ENCODE results near the gene DDX10. TPM values are rescaled to one million over a fixed set of nuclear protein-coding genes. Genes with fewer than 3 reads are reported as not detected.

The DDX10 gene
- total RNA-seq, 4 donors from 2014 or later = 5.5 to 25.0 (median 17.5) TPM

DNA sequence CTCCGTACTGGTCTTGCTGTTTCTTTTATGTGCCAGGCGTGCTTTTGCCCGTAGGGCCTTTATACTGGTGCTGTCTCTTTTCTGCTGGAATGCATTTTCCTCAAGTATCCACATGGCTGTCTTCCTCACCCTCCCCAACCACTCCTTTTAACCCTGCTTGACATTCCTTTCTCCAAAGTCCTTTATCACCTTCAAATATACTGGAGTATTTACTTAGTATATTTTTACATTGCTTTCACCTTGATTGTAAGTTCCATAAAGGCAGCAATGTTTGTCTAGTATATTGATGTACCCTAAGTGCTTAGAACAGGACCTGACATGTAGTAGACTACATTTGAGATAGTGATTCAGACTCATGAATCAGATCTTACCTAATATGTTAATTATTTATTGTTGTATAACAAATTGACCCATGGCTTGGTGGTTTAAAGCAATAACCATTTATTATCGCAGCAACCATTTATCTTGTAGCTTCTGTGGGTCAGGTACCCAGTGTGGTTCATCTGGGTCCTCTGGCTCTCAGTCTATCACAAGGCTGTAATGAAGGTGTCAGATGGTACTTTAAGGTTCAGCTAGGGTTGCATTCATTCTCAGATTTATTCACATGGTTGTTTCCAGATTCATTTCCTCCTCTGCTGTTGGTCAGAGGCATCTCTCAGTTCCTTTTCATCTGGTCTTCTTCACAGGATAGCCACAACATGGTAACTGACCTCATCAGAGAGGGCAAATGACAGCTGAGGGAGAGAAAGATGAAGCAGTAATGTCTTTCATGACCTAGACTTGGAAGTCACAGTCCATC lies 34.2 kb downstream of the DDX10 start:
- Histone ChIP-seq H3K27ac (peak overlapping the region in 3 of 4 donors; percentile 54 to 76 (median 60)), H3K27me3 (no peaks in the 10 kb centered on the region), H3K36me3 (peaks cover 0 to 59% (median 0%) of the 10 kb centered on the region in 3 donors), H3K4me3 (no peak overlapping the region), H3K9me3 (no peaks in the 10 kb centered on the region), H3K4me1 (peaks cover 5 to 18% (median 7%) of the 10 kb centered on the region in 3 donors)
- DNase-seq = no peak
- intact Hi-C loops (cut with DNase I) = no loop called here
- 49 to 60% methylated on average over 4 of the region's 4 CpGs for WGBS, 2 donors
- no peak for TF ChIP-seq POLR2A (IDR thresholded peaks at IDR 0.05)
- no peak for TF ChIP-seq CTCF (IDR thresholded peaks at IDR 0.05)

GRCh38 chr11:108703916-108704315 lies 39.0 kb downstream of the DDX10 start:
- peaks cover 0 to 79% (median 5%) of the 10 kb centered on the region in 3 donors for H3K36me3 ChIP-seq
- no peak for DNase-seq
- TF ChIP-seq POLR2A (IDR thresholded peaks at IDR 0.05) (no peak), CTCF (IDR thresholded peaks at IDR 0.05) (no peak)
- intact Hi-C loops (cut with DNase I) = no loop called here
- no peak overlapping the region for H3K4me3 ChIP-seq
- no peak overlapping the region for H3K27ac ChIP-seq
- peaks cover 0 to 7% (median under 1%) of the 10 kb centered on the region in 3 donors for H3K4me1 ChIP-seq
- peaks cover 0 to 13% (median 5%) of the 10 kb centered on the region in 3 donors for H3K9me3 ChIP-seq
- H3K27me3 ChIP-seq = no peaks in the 10 kb centered on the region

GRCh38 chr11:108705061-108705460 lies 40.2 kb downstream of the DDX10 start:
- DNase-seq = no peak

GRCh38 chr11:108708173-108708572 lies 43.3 kb downstream of the DDX10 start:
- peaks cover 0 to 83% (median 8%) of the 10 kb centered on the region in 3 donors for H3K36me3 ChIP-seq
- TF ChIP-seq CTCF (IDR thresholded peaks at IDR 0.05) (no peak), POLR2A (IDR thresholded peaks at IDR 0.05) (no peak)
- no peak for DNase-seq
- H3K9me3 ChIP-seq = peaks cover 0 to 26% (median 5%) of the 10 kb centered on the region in 3 donors
- no peak overlapping the region for H3K4me3 ChIP-seq
- intact Hi-C loops (cut with DNase I) = no loop called here
- no peaks in the 10 kb centered on the region for H3K4me1 ChIP-seq
- no peaks in the 10 kb centered on the region for H3K27me3 ChIP-seq
- no peak overlapping the region for H3K27ac ChIP-seq

More at GRCh38 chr11:108705061-108705460, 40.2 kb downstream of the DDX10 start:
- Histone ChIP-seq H3K27me3 (no peaks in the 10 kb centered on the region), H3K4me3 (no peak overlapping the region), H3K9me3 (peaks cover 0 to 15% (median 5%) of the 10 kb centered on the region in 3 donors), H3K27ac (no peak overlapping the region), H3K4me1 (no peaks in the 10 kb centered on the region), H3K36me3 (peaks cover 0 to 80% (median 8%) of the 10 kb centered on the region in 3 donors)
- WGBS, 2 donors = 91 to 95% methylated on average over 2 of the region's 2 CpGs
- TF ChIP-seq POLR2A (IDR thresholded peaks at IDR 0.05) (no peak), CTCF (IDR thresholded peaks at IDR 0.05) (no peak)
- intact Hi-C loops (cut with DNase I) = no loop called here

- Histone ChIP-seq H3K36me3 (peaks cover 0 to 82% (median 8%) of the 10 kb centered on the region in 3 donors), H3K27ac (no peak overlapping the region), H3K4me1 (no peaks in the 10 kb centered on the region), H3K9me3 (peaks cover 0 to 26% (median 5%) of the 10 kb centered on the region in 3 donors), H3K4me3 (no peak overlapping the region), H3K27me3 (no peaks in the 10 kb centered on the region)
- DNase-seq = no peak
- no peak for TF ChIP-seq POLR2A (IDR thresholded peaks at IDR 0.05)
- TF ChIP-seq CTCF (IDR thresholded peaks at IDR 0.05) = no peak
- intact Hi-C loops (cut with DNase I) = no loop called here
Measured at GRCh38 chr11:108709741-108710140, 44.9 kb downstream of the DDX10 start.

Data from esophagus squamous epithelium (tissue), 5 donors.